LHCN-M2 (cell line): ENCODE data around the gene ACKR2. TPM values are rescaled to one million over a fixed set of nuclear protein-coding genes. Genes with fewer than 3 reads are reported as not detected.
"Not testable (repeated sequence)": the region's sequence is repeated elsewhere in the genome, so short reads cannot be mapped to it uniquely, and the experiment has no call there.

Experiments used
- DNase-seq: peaks from one replicate; pipeline ENCODE4 v3.0.0-alpha.2; 2012; ENCODE audit warnings: low read depth
- total RNA-seq: library from RNA; depleted of rRNA; stranded (reverse); fragments of >200 nt; gene quantifications from 2 replicates; pipeline ENCODE4 v1.2.3, GENCODE V29; 2014

The ACKR2 gene
- total RNA-seq, 1 experiment from 2014 or later = 0.11 TPM

DNA sequence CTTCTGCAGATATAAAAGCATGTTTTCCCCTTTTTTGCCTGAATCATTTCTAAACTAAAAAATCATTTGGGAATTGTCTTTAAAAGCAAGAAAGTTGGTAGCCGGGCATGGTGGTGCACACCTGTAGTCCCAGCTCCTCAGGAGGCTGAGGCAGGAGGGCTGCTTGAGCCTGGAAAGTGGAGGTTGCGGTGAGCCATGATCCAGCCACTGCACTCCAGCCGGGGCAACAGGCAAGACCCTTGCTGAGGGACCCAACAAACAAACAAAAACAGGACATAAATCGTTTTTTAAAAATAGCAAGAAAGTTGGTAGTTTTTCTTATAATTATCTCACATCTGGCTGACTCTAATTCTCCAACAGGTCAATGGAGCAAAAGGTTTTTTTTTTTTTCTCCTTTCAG is 7.5 kb upstream of the ACKR2 start:
- no peak for DNase-seq

DNA sequence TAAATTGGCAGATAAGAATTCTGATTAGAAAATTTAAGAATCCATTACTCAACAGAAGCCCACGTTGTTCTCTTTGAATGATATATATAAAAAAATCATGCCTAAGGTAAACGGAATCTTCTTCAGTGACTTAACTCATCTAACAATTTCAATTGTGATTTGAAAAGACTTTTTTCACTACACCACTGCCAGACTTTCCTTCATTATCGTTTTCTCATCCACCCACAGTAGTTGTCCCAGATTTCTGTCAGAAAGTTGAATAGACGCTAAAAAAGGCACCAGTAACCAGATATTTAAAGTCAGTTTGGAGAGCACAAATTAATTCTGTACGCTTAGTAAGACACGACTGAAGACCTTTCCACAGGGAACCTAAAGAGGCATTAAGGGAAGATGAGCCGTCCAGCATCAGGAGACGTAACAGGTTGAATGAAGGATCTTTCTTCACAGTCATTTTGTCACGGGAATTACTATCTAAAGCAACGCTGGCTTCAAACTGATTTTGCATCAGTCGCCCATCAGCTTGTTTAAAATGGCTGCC is 6.3 kb upstream of the ACKR2 start:
- DNase-seq = peak; percentile 38

DNA sequence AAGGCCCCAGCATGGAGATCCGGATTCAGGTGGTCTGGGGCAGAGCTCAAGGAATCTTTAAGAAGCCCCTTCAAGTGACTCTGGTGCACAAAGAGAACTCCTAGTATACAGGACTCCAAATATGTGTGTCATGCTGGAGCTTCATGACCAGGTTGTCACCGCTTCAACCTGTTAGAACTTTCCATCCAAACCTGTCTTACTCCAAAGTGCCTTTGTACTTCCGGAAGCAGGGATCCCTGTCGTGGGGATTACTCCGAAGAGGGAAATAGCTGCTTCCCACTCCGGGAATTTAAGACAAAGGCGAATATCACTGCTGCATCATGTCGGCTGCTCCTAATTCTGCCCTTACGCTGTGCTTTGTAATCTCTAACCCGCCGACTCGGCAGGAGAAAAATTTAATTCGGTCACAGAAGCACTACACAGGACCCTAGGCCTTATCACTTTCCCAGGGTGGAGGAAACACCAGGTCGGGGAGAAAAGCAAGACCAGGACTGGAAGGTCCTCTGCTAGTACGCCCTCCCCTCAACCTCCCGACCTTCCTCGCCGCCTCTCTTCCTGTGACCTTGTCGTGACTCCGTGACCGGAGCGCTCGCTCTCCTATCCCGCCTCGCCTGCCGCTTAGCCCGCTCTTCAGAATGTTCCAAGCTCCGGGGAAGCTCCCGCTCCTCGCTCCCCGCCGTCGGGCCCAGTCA is 5.7 kb upstream of the ACKR2 start:
- DNase-seq = peak; percentile 31

DNA sequence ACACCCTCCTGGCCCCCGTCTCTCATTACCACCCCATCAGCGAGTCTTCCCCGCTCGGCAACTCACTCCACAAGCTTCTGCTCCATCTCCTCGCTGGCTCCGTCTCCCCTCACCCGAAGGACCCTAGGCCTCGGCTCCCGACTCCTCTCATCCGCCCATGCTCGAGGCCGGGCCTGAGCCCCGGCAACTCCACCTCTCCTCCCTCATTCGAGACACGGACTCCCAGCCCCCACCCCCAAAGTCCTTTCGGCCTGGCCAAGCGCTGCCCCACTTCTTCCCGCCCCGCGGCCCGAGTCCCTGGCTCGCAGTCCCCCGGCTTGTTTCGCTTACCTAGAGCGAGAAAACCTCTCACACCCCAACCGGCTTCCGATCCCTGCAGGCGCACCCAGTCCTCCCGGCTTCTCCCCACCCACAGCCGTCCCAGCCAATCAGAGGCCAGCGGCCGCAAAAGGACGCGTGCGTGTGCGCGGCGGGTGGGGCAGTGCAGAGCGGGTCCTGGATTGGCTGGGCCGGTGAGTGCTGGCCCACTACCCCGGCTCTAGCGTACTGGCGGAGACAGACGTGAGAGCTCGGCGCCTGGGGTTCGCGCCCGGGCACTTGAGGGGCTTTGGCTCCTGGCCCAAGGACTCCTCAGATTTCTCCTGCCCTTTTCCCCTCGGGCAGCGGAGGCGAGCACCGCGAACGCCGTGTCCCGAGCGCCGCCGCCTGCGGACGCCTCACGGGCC is 5.0 kb upstream of the ACKR2 start, which contains the start of gene HIGD1A:
HIGD1A (minus strand) TSS at position 385 of the 725 bp plus-strand sequence. CDS start 10,237 bp downstream, outside the sequence.
- DNase-seq = peak; percentile 92

DNA sequence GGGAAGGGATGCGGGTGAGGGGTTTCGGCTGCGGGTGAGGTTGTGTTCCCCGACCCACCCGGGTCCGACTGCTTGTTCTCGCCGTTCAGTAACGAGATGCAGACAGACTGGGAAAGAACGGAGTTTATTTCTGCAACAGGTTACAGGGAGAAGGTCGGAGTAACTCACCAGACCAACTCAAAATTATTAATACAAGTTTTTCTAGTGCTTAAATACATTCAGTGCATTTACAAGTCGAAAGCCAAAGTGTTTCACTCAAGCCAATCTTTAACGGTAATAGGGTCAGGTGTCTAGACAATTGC is 4.5 kb upstream of the ACKR2 start:
- DNase-seq = no peak

DNA sequence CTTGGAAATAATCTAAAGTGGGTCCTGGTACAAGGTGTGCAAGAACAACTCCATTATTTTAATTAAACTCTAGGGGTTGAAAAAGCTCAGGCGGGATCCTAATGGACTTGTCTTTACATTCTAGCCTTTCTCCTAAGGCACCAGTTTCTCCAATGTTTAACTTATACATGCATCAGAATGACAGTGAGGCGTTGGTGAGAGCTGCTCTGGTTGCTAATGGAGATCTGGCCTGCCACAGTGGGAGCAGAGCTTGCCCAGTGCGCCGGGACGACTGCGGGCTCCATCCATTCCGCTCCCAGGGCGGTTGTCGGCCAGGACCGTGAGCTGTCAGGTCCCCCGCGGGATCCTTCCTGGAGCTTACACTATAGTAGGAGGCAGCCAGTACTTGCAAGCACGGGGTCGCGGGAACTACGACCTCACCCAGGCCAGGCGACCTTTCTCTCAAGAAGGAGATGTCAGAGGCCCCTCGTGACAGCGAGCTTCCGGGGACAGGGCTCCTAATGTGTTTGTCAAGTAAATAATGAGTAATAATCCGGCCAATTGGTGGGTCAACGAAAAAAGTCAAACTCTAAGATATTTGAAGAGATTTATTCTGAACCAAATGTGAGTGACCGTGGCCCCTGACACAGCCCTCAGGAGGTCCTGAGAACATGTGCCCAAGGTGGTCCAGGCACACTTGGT is 4.0 kb upstream of the ACKR2 start:
- no peak for DNase-seq

DNA sequence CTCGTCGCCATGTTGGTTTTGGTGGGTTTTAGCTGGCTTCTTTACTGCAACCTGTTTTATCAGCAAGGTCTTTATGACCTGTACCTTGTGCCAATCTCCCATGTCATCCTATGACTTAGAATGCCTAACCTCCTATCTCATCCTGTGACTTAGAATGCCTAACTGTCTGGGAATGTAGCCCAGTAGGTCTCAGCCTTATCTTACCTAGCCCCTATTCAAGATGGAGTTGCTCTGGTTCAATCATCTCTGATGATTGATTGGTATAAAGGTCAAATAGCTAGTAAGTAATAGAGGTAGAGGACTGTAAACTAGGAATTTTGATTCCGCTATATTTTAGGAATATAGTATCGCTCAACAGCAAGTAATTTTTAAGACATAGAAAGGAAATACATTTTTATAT is 1.3 kb upstream of the ACKR2 start:
- no peak for DNase-seq

DNA sequence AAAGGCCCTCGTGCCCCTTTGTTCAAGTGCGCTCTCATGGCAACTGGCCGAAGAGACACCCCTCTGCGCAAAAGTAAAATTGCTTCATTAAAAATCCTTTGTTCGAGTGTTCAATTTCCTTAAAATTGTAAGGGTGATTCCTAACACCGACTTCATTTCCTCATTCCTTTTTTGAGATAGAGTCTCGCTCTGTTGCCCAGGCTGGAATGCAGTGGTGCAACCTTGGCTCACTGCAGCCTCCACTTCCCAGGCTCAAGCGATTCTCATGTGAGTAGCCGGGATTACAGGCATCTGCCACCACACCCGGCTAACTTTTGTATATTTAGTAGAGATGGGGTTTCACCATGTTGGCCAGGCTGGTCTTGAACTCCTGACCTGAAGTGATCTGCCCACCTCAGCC is 1.5 kb downstream of the ACKR2 start:
- DNase-seq = not testable (repeated sequence)

DNA sequence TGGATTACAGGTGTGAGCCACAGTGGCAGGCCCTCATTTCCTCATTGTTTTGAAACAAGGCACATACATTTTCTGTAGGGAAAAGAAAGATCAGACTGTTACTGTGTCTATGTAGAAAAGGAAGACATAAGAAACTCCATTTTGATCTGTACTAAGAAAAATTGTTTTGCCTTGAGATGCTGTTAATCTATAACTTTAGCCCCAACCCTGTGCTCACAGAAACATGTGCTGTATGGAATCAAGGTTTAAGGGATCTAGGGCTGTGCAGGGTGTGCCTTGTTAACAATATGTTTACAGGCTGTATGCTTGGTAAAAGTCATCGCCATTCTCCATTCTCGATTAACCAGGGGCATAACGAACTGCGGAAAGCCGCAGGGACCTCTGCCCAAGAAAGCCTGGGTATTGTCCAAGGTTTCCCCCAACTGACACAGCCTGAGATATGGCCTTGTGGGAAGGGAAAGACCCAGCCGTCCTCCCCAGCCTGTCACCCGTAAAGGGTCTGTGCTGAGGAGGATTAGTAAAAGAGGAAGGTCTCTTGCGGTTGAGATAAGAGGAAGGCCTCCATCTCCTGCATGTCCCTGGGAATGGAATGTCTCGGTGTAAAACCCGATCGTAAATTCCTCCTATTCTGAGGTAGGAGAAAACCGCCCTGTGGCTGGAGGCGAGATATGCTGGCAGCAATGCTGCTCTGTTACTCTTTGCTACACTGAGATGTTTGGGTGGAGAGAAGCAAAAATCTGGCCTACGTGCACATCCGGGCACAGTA is 2.1 kb downstream of the ACKR2 start:
- DNase-seq = not testable (repeated sequence)

DNA sequence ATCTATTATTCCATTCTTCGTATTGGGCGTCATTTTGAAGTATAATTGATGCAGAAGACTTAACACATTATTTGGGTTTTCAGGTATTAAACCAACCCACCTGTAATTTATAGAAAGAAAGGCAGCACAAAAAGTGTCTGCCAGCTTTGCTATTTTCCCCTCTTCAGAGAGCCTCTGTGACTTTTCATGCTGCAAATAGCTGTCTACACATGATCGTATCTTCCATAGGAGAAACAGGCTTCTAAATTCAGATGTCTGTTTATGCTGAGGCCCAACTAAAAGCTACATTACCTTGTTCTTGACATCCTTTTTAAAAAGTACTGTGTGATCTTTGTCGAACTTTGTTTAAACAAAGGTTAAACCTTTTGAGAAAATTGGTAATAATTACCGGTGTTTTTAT is 5.0 kb downstream of the ACKR2 start:
- DNase-seq = no peak

DNA sequence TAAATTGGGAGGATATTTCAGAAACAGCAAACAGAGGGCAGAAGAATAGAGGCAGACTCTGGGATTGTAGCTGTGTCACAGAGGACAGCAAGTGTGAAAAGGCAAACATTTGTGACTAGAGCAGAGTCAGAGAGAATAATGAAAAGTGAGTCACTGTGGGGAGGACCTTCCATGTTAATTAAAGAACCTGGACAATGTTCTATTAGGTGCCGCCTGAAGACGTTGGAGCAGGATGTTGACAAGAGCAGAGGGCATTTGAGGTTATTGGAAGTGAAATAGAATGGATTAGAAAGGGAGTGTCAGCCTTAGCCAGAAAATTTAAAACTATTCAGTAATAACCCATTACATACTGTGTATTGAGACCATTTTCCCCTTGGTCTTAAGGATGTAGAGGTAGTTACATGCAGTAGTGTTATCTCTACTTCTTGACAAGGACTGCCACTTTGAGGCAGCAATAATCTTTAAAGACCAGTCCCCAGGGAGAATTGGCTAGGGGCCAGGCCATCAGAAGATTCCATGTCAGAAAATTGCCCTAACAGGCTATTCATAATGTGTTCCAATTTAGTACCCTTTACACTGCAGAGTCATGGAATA is 5.8 kb downstream of the ACKR2 start:
- no peak for DNase-seq

DNA sequence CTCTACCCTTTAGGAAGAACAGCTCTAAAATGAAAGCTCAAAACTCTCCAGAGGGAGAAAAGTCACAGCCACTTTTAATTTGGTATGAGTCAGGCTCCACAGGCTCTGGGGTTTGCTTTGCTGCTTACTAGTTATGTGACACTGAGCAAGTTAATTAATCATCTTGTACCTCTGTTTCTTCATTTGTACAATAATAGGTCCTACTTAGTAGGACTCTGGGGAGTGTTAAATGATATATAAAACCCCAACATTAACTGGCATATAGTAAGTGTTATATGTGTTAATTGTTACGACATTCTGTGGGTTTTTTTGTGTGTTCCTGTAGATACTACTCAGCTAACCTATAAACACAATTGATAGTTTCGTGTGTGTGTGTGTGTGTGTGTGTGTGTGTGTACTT is 6.6 kb downstream of the ACKR2 start:
- DNase-seq = no peak

DNA sequence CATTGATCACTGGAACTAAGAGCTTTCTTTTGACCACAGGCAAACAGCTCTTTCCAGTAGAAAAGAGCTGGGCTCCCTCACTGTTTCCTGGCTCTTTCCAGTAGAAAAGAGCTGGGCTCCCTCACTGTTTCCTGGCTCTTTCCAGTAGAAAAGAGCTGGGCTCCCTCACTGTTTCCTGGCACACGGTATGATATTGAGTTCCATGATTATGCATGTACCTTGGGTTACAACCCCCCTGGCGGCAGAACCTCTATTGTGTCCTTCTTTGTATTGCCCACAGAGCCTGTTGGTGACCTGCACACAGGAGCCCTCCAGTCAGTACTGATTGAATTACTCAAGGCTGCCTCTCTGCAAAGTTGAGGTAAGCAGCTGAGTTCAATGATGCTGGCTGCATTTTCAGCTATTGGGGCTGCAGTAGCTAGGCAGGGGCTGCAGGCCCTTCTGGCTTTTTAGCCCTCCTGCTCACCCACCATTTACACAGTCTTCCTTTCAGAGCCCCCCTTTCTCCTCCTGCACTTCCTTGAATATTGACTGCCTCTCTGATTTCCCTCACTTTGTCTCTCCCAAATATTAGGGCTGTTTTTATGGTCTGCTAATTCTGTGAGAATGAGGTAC is 10.2 kb downstream of the ACKR2 start:
- no peak for DNase-seq

DNA sequence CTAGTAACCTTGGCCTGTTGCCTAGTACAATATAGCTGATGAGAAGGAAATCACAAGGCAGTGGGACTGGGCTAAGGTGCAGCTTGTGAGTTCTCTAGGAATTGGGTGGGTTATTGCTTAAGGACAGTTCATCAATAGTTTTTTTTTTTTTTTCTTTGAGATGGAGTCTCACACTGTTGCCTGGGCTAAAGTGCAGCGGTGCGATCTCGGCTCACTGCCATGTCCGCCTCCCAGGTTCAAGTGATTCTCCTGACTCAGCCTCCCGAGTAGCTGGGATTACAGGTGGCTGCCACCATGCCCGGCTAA is 11.5 kb downstream of the ACKR2 start:
- DNase-seq = no peak

DNA sequence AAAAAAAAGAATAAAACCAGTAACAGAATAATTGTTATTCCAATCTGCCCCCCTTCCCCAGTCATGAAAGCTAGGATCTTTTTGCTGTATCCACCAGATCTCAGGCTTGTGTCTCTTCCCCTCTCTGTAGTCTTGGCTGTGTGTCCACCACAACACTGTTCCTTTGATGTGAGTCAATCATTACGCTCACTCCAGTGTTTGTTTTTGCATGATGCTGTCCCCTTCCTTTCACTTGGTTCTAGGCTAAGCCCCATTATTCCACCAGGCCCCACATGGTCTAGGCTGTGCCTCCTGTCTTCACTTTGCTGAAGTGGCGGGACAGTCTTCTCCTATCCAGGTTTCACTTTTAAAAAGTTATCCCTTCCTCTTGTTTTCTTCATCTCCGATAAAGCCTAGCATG is 13.6 kb downstream of the ACKR2 start:
- DNase-seq = peak; percentile 13

DNA sequence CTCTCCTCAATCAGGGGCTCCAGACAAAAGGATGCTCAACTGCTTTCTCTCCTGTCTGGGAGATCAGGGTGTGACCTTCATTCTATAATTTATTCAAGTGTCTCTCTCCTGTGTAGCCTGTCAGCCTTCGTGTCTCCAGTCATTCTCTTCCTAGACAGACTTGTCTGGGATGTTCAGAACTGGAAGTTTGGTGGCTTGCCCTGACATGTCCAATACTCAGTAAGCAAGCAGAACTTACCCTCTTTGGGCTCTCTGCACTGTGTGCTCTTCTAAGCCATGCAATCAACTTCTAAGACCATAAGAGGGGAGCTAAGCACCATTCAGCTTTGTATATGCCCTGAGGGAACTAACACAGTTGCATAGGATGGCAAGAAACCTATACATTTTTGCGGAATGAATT is 14.1 kb downstream of the ACKR2 start:
- DNase-seq = peak; percentile 10

DNA sequence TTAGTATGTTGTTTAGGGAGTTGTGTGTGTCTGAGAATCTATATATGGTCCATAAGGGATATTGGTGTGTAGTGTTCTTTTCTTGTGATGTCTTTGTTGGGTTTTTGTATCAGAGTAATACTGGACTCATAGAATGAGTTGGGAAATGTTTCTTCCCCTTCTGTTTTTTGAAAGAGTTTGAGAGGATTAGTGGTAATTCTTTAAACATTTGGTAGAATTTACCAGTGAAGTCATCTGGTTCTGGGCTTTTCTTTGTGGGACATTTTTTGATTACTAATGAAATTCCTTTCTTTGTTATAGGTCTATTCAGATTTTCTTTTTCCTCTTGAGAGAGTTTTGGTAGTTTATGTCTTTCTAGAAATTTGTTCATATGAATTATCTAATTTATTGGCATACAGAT is 16.9 kb downstream of the ACKR2 start:
- DNase-seq = peak; percentile 18

DNA sequence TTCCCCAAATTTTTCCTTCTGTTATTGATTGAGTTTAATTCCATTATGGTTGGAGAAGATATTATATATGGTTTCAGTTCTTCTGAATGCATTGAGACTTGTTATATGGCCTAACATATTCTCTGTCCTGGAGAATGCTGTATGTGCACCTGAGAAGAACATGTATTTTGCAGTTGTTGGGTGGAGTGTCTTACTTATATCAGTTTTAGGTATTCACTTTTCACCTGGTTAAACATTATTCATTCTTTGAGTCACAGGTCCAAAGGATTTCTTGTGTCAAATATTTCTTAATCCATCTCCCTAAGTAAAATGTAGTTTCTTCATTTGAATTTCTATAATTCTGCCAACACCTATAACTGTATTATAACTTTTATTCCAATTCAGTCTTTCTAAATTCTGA is 17.8 kb downstream of the ACKR2 start:
- no peak for DNase-seq

DNA sequence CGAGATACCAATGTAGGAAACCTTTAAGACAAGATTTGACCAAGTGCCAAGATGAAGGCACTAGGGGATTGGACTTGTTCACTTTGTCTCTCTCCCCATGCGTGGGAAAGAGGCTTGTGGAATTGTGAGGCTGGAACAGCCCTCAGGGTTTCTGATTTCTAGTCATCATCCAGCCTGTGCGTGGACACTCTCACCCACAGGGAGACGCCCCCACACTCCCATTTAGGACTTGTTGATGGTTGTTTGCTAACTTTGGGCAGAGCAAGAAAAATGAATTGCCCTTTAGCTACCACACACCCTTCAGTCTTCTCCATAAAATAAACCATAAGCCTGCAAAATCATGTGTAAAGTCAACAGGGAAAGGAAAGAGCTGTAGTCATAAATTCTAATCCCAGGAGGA is 18.4 kb downstream of the ACKR2 start:
- DNase-seq = no peak

DNA sequence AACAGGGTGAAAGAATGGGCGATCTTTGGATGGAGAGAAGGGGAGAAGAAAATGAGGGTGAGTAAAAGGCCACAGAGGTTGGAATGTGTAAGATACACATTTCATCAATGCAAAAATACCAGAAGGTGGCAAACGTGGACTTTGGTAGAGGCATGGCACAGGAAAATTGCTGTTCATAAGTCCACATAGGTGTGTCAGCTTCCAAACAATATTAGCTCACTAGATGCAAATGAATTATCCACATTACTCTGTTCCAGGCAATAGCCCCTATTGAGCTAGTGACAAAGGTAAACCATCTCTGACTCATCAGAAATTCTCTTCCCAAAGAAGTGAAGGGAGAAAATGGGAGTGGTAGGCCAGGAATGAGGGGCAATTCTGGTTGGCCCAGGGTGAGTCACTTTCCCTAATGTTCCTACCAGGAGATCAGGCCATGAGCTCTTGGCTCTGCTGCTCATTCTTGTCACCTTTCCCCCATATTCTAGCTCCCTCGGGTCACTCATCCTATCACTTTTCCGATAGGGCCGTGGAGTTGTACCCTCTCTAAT is 19.9 kb downstream of the ACKR2 start:
- DNase-seq = no peak
